CD4-positive, alpha-beta T cell treated with Interleukin-6 at 100 ng/mL for 8 hours (primary cell): ENCODE results near the gene NUDCD3.

Experiments used
- DNase-seq: peaks from one replicate; pipeline ENCODE4 v3.0.0-alpha.2; 2020; ENCODE audit warnings: mixed read lengths, low spot score

NUDCD3 gene

DNA sequence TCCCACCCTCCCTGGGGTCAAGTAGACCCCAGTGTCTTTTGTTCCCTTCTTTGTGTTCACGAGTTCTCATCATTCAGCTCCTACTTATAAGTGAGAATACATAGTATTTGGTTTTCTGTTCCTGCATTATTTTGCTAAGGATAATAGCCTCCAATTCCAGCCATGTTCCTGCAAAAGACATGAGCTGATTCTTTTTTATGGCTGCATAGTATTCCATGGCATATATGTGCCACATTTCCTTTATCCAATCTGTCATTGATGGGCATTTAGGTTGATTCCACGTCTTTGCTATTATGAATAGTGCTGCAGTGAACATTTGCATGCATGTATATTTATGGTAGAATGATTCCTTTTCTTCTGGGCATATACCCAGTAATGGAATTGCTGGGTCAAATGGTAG lies 136.8 kb downstream of the NUDCD3 start:
- no peak for DNase-seq

- no peak for DNase-seq
Observed at GRCh38 chr7:44348851-44349781, 141.3 kb downstream of the NUDCD3 start.

- DNase-seq: peak; percentile 12
Observed at GRCh38 chr7:44348300-44348699, 142.2 kb downstream of the NUDCD3 start.

DNA sequence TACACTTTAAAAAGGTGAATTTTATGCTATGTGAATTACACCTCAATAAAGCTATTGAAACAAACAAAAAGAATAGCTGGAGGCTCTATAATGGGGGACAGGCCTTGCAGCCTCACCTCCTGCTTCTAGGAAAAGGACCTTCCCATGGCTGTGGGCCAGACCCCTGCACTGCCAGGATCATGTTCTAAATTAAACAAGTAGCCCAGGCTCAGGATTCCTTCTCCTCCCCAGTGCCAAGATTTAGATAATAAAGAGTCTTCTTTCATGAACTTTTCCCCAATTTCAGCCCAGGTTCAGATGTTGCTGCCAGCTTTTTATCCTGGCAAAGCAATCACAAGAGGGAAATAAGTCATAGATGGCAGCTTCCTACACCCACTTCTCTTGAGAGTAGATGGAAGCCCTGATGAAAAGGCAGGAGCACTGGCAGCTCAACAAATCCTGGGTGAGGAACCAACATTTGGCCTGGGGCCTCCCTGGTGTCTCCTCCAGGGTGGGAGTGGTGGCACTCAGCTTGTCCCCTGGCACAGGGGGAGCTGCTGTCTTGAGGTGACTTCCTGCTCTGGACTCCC lies 142.8 kb downstream of the NUDCD3 start:
- DNase-seq: no peak

GRCh38 chr7:44346063-44346462 lies 144.4 kb downstream of the NUDCD3 start:
- no peak for DNase-seq

- no peak for DNase-seq
Observed at GRCh38 chr7:44341401-44341800, 149.1 kb downstream of the NUDCD3 start.

- DNase-seq: no peak
Observed at GRCh38 chr7:44338600-44338999, 151.9 kb downstream of the NUDCD3 start.

GRCh38 chr7:44336491-44336890 lies 154.0 kb downstream of the NUDCD3 start:
- no peak for DNase-seq

- no peak for DNase-seq
Observed at GRCh38 chr7:44335184-44335583, 155.3 kb downstream of the NUDCD3 start.

GRCh38 chr7:44334734-44335097 lies 155.7 kb downstream of the NUDCD3 start:
- DNase-seq: no peak

DNA sequence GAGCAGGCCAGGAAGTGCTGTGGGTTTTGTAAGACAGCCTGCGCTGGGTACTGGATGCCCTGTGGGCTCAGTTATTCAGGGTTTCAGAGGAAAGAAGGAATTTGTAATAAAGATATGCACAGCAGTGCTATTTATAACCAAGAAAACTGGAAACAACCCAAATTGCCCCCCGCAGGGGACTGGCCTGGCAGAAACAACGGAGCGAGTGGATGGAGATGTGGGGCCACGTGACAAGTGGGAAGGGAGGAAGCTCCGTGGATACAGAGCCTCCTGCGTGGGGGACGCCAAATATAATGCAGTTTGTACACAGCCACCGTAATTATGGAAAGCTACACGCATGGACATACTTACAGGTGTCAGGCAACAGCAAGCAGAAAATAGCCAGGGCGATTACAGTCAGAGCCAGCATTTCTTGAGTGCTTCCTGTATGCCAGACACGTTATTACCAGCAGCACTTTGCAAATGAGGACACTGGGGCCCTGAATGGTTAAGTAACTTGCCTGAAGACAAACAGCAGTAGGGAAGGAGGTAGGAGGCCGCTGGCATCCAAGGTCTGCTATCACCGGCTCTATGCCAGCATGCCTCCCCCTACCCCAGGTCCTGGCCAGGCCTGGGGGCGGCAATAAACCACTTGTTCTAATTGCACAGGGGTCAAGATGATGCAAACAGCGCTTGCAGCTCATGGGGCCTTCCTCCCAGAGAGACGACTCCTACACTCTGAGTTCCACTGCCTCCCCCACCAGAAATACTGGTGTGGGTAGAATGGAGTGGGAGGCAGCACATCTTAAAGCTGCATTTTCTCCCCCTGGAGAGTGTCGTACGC lies 156.3 kb downstream of the NUDCD3 start:
- no peak for DNase-seq

DNA sequence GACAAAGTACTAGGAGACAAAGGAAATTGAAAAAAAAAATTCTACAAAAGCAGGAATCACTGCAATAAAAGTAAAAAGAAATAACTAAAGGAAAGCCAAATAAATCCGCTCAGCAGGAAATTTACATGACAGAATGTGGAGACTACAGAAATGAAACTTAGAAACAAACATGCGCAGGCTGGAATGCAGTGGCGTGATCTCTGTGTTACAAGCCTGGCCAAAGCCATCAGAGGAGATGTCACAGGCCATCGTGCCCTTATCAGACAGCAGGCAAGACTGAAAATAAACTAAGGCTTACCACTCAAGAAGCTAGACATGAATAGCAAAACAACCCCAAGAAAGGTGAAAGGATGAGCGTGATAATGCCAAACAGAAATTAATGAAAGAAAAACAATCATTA lies 158.8 kb downstream of the NUDCD3 start:
- no peak for DNase-seq

DNA sequence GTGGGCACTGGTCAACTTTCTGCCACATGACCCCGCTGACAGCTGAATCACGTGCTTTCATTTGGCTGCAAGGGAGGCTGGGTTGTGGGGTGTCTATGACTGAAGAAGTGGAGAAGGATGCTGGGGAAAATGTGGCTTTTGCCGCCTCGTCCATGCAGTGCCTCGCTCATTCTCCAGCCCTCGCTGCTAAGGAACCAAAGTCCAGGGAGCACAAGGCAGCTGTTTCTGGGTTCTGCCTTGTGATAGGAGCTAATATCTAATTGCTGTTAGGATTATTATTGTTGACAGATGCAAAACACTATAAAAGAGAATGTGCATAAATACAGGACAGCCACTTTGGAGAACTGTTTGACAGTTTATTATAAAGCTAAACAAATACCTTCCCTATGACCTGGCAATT lies 160.1 kb downstream of the NUDCD3 start:
- no peak for DNase-seq

- no peak for DNase-seq
Observed at GRCh38 chr7:44329888-44330287, 160.6 kb downstream of the NUDCD3 start.
